HTERT RPE-1 (cell line): ENCODE results near the gene ALDH4A1.

Source experiments
- in situ Hi-C: fragments of 300-500 bp; cut with MboI; formaldehyde crosslinking; loops from 4 replicates; pipeline ENCODE4 v1.14.3; 2020; ENCODE audit warnings: low sequenced_read_pairs

The ALDH4A1 gene

GRCh38 chr1:18902523-18903290, at the start of gene ALDH4A1:
Gene ALDH4A1, minus strand, starts transcription at chr1:18902555. Its CDS starts 32 bp downstream, at chr1:18902523.
- in situ Hi-C loops, result no loop called here

- in situ Hi-C loops, result no loop called here
Observed at GRCh38 chr1:18951818-18952391, 49.5 kb upstream of the ALDH4A1 start.

- in situ Hi-C loops, result no loop called here
Observed at GRCh38 chr1:18951416-18951815, 49.1 kb upstream of the ALDH4A1 start.

- in situ Hi-C loops, result no loop called here
Observed at GRCh38 chr1:18950401-18951026, 48.2 kb upstream of the ALDH4A1 start.

- in situ Hi-C loops, result no loop called here
Observed at GRCh38 chr1:18949686-18950400, 47.5 kb upstream of the ALDH4A1 start.

- in situ Hi-C loops, result no loop called here
Observed at GRCh38 chr1:18948913-18949685, 46.7 kb upstream of the ALDH4A1 start.

GRCh38 chr1:18948048-18948912, 45.9 kb upstream of the ALDH4A1 start:
- in situ Hi-C loops, result no loop called here

- in situ Hi-C loops, result no loop called here
Observed at GRCh38 chr1:18947570-18947969, 45.2 kb upstream of the ALDH4A1 start.

- in situ Hi-C loops, result no loop called here
Observed at GRCh38 chr1:18946550-18947381, 44.4 kb upstream of the ALDH4A1 start.

GRCh38 chr1:18945401-18945849, 43.1 kb upstream of the ALDH4A1 start:
- in situ Hi-C loops, result no loop called here

GRCh38 chr1:18944810-18945209, 42.5 kb upstream of the ALDH4A1 start:
- in situ Hi-C loops, result no loop called here

GRCh38 chr1:18943914-18944572, 41.7 kb upstream of the ALDH4A1 start:
- in situ Hi-C loops, result no loop called here

GRCh38 chr1:18943162-18943561, 40.8 kb upstream of the ALDH4A1 start:
- in situ Hi-C loops, result no loop called here

GRCh38 chr1:18942340-18942739, 40.0 kb upstream of the ALDH4A1 start:
- in situ Hi-C loops, result no loop called here

- in situ Hi-C loops, result no loop called here
Observed at GRCh38 chr1:18941221-18942141, 39.1 kb upstream of the ALDH4A1 start.

- in situ Hi-C loops, result no loop called here
Observed at GRCh38 chr1:18940303-18941020, 38.1 kb upstream of the ALDH4A1 start.
